GM12878 (cell line): ENCODE data around the gene OTUD5. TPM values are rescaled to one million over a fixed set of nuclear protein-coding genes. Genes with fewer than 3 reads are reported as not detected.

Experiments
- ATAC-seq: fragments of 200-7000 bp; cut with Tn5 transposase; 3 replicates; pipeline ENCODE4 v1.9.1; 2020; ENCODE audit warnings: mild to moderate bottlenecking, moderate library complexity
- BruUV-seq: library from RNA; stranded (reverse); fragments of 400-500 nt; replicated peaks from 2 replicates; lab custom pipeline; 2021; lab: Mats Ljungman, UMichigan
- CTCF ChIA-PET: fragments of 300-600 bp; sonication (Branson Sonifier 250); formaldehyde crosslinking; extraction: SDS; loops from one replicate; lab custom pipeline; 2021; ENCODE audit warnings: inconsistent platforms; lab: Yijun Ruan, JAX
- POLR2A ChIA-PET: fragments of 350-600 bp; formaldehyde crosslinking; extraction: SDS; loops from one replicate; lab custom pipeline; 2021; ENCODE audit warnings: inconsistent platforms; lab: Charles Lee
- RAD21 ChIA-PET: fragments of 300-600 bp; sonication (Branson Sonifier 250); formaldehyde crosslinking; loops from one replicate; lab custom pipeline; 2023; ENCODE audit warnings: antibody characterized with exemption; ENCODE audit not compliant: unreplicated experiment; lab: Charles Lee
- SMC1A ChIA-PET: fragments of 300-600 bp; sonication (Branson Sonifier 250); formaldehyde crosslinking; loops from one replicate; lab custom pipeline; 2023; ENCODE audit not compliant: unreplicated experiment, uncharacterized antibody; lab: Charles Lee
- DNase-seq: peaks from one replicate; pipeline ENCODE4 v3.0.0-alpha.2; 2011; ENCODE audit warnings: low read depth, low spot score
- FAIRE-seq: peaks from 3 replicates; lab custom pipeline; 2011; peaks lifted over from hg19 to GRCh38; lab: Jason Lieb, UNC
- H2AFZ ChIP-seq: 2 replicates; pipeline ENCODE4 v1.6.0; 2011; ENCODE audit warnings: low read depth, low read length, control low read depth; ENCODE audit not compliant: control insufficient read depth
- H3K27ac ChIP-seq: 2 replicates; pipeline ENCODE4 v1.5.1; 2011; ENCODE audit warnings: control low read depth; ENCODE audit not compliant: control insufficient read depth, insufficient read depth
- H3K27me3 ChIP-seq, 2 experiments: replicated peaks in 1 of 2; 2 replicates each; pipeline versions ENCODE4 v1.6.0 to v1.6.1; 2011; ENCODE audit warnings: low read length in 1 of 2; ENCODE audit not compliant: control insufficient read depth in 2 of 2, insufficient read depth in 2 of 2
- H3K36me3 ChIP-seq, 2 experiments: 2 replicates each; pipeline ENCODE4 v1.5.1; 2011; ENCODE audit warnings: low read length in 1 of 2; ENCODE audit not compliant: control insufficient read depth in 2 of 2, insufficient read depth in 2 of 2
- H3K4me1 ChIP-seq: 2 replicates; pipeline ENCODE4 v1.6.1; 2011; ENCODE audit warnings: mild to moderate bottlenecking, low read length, moderate library complexity, mixed read lengths; ENCODE audit not compliant: control insufficient read depth, insufficient read depth
- H3K4me2 ChIP-seq: 2 replicates; pipeline ENCODE4 v1.6.0; 2011; ENCODE audit warnings: control low read depth; ENCODE audit not compliant: control insufficient read depth, insufficient read depth
- H3K4me3 ChIP-seq: fragments of 200-600 bp; sonication (generic); 2 replicates; pipeline ENCODE4 v1.5.1; 2016
- H3K79me2 ChIP-seq: 2 replicates; pipeline ENCODE4 v1.6.0; 2011; ENCODE audit warnings: low read length; ENCODE audit not compliant: control insufficient read depth, insufficient read depth
- H3K9ac ChIP-seq: 2 replicates; pipeline ENCODE4 v1.8.0; 2011; ENCODE audit warnings: low read length, control low read depth, mixed read lengths; ENCODE audit not compliant: control insufficient read depth, insufficient read depth
- H3K9me3 ChIP-seq: replicated peaks from 3 replicates; pipeline ENCODE4 v1.5.1; 2011; ENCODE audit warnings: mild to moderate bottlenecking, low read length; ENCODE audit not compliant: control insufficient read depth, insufficient read depth
- H4K20me1 ChIP-seq: 2 replicates; pipeline ENCODE4 v1.6.0; 2011; ENCODE audit not compliant: control insufficient read depth, insufficient read depth
- BCLAF1 ChIP-seq: fragments of 450-650 bp; IDR thresholded peaks from 2 replicates; pipeline ENCODE4 v1.6.1; 2017; ENCODE audit warnings: antibody characterized with exemption, mild to moderate bottlenecking, moderate library complexity
- CHD2 ChIP-seq: IDR thresholded peaks from 2 replicates; pipeline ENCODE4 v1.6.1; 2011; ENCODE audit warnings: low read depth, low read length, improper control_type of control experiment, borderline replicate concordance
- EZH2 ChIP-seq: IDR thresholded peaks from 2 replicates; pipeline ENCODE4 v1.6.1; 2012; ENCODE audit warnings: low read depth, mild to moderate bottlenecking, control low read depth, inconsistent platforms, low read length, borderline replicate concordance; ENCODE audit not compliant: control insufficient read depth
- FOXM1 ChIP-seq: IDR thresholded peaks from 2 replicates; pipeline ENCODE4 v1.6.1; 2012; ENCODE audit warnings: low read depth, mild to moderate bottlenecking, inconsistent platforms, low read length, moderate library complexity
- RB1 ChIP-seq: fragments of 450-650 bp; formaldehyde crosslinking; IDR thresholded peaks from 2 replicates; pipeline ENCODE4 v1.6.1; 2017; ENCODE audit warnings: mild to moderate bottlenecking, borderline replicate concordance
- RELB ChIP-seq: fragments of 450-650 bp; IDR thresholded peaks from 2 replicates; pipeline ENCODE4 v1.6.1; 2017; ENCODE audit warnings: low read depth, mild to moderate bottlenecking, moderate library complexity
- SP1 ChIP-seq: IDR thresholded peaks from one replicate; pipeline ENCODE4 v1.6.1; 2011; ENCODE audit warnings: low read depth, low read length
- WGBS: methylation state at CpG from one replicate; pipeline ENCODE4 v1.1.6; 2016; ENCODE audit warnings: low lambda C conversion rate; ENCODE audit not compliant: insufficient replicate concordance, insufficient coverage; ENCODE audit errors: missing lambda C conversion rate; 5-methylcytosine and 5-hydroxymethylcytosine counted together
- in situ Hi-C: fragments of 300-500 bp; cut with MboI; formaldehyde crosslinking; loops from 9 replicates; pipeline ENCODE4 v1.14.3; 2018; ENCODE audit warnings: mixed read lengths
- intact Hi-C: fragments of 100-400 bp; cut with micrococcal nuclease; formaldehyde crosslinking; loops from one replicate; pipeline ENCODE4 v1.14.2; 2022; ENCODE audit not compliant: unreplicated experiment
- polyA plus RNA-seq, 11 experiments: library from polyadenylated mRNA; depleted of rRNA in 4 of 11; unstranded in 6 of 11; stranded (reverse) in 5 of 11; fragments of >200 nt; fragmentation: Nextera tagmentation in 4 of 11; fragmentation: Illumina TruSeq in 1 of 11; extraction: Ambion mirVana in 4 of 11; extraction: Trizol in 1 of 11; gene quantifications; 1 replicate in 1 of 11; 2 replicates in 10 of 11; pipeline versions ENCODE4 v1.2.1 to v1.2.3, GENCODE V29; 2011 to 2016; ENCODE audit warnings: inconsistent platforms in 2 of 11, missing spikeins in 2 of 11, low read depth in 1 of 11
- total RNA-seq, 4 experiments: library from RNA; depleted of rRNA in 3 of 4; stranded (reverse); fragments of >200 nt in 3 of 4; fragmentation: Illumina TruSeq in 1 of 4; extraction: Trizol in 1 of 4; gene quantifications; 2 replicates each; pipeline versions ENCODE4 v1.2.1 to v1.2.3, GENCODE V29; 2013 to 2021
- TF ChIP-seq, protein P1 (sequence below): fragments of 450-650 bp; conservative IDR thresholded peaks from 2 replicates; pipeline ENCODE4 v1.6.1; 2017; ENCODE audit warnings: mild to moderate bottlenecking, moderate library complexity
- TF ChIP-seq, protein P2 (sequence below): IDR thresholded peaks from 2 replicates; pipeline ENCODE4 v1.6.1; 2011; ENCODE audit warnings: low read depth, mild to moderate bottlenecking, low read length, moderate library complexity, borderline replicate concordance; ENCODE audit errors: extremely low read depth

OTUD5 gene
- total and polyA plus RNA-seq, 10 of the 15 experiments (the other 5 are each of a cell fraction or from before 2014, with no cell fraction given) = 2.0 to 50.3 (median 22.7) TPM

DNA sequence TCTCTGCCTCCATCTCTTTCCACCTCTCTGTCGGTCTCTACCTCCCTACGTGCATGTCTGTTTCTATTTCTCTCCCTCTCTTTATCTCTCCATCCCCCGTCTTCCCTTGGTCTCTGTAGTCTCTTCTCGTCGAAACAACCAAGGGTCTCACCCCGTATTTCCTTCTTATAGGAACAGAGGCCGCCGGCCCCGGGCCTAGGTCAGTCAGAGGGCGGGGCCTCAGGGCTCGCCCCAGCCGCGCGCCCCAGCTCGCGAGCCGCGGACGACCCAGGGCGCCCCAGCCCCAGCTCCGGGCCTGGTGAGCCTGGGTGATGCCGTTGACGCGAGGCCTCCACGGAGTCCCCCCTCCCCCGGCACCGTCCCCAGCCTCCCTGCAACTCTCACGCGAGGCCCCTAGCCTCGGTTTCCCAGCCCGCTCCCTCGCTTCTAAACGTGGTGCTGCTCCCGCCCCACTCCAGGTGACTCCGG, 66.4 kb downstream of the OTUD5 start:
- RAD21 ChIA-PET = interaction anchor here (1.0 to 1.2 kb wide), 2 partner anchors 16 to 55 kb away, joined by 3 to 6 read pairs; no protein-coding TSS in a partner anchor
- Histone ChIP-seq H3K4me3 (peak overlapping the region; percentile 67; the same call in 1 of the 2 replicates), H3K27me3 (no peaks in the 10 kb centered on the region), H3K27ac (no peak overlapping the region), H3K4me2 (peak overlapping the region; percentile 69; the same call in 1 of the 2 replicates), H3K36me3 (no peaks in the 10 kb centered on the region), H2AFZ (peak overlapping the region; percentile 23), H4K20me1 (no peaks in the 10 kb centered on the region), H3K9me3 (no peaks in the 10 kb centered on the region; the same call in 2 of the 3 replicates), H3K79me2 (no peaks in the 10 kb centered on the region), H3K9ac (no peak overlapping the region), H3K4me1 (no peaks in the 10 kb centered on the region)
- CTCF ChIA-PET = interaction anchor here (0.8 to 2.1 kb wide), 5 partner anchors 25 to 243 kb away, joined by 3 to 8 read pairs (median 5); partner anchors contain the start of gene TFE3
- no peak for FAIRE-seq
- POLR2A ChIA-PET = interaction anchor here (1.2 to 1.3 kb wide), 2 partner anchors 56 to 62 kb away, joined by 3 to 4 read pairs; no protein-coding TSS in a partner anchor
- BruUV-seq = no TSS peak
- DNase-seq = no peak
- in situ Hi-C loops (no loop called here), intact Hi-C loops (loop anchor here (5.0 to 10.0 kb wide), 2 partner anchors 244 to 416 kb away; partner anchors contain the start of genes FTSJ1 and SLC38A5)
- SMC1A ChIA-PET = interaction anchor here (1.1 to 1.3 kb wide), 3 partner anchors 47 to 239 kb away, joined by 4 to 6 read pairs (median 4); no protein-coding TSS in a partner anchor
- 57% methylated on average over 23 of the region's 35 CpGs for WGBS
- TF ChIP-seq RB1 (no peak), CHD2 (no peak), RELB (no peak), SP1 (no peak), BCLAF1 (no peak), EZH2 (no peak), FOXM1 (no peak)
- TF ChIP-seq, protein P1, sequence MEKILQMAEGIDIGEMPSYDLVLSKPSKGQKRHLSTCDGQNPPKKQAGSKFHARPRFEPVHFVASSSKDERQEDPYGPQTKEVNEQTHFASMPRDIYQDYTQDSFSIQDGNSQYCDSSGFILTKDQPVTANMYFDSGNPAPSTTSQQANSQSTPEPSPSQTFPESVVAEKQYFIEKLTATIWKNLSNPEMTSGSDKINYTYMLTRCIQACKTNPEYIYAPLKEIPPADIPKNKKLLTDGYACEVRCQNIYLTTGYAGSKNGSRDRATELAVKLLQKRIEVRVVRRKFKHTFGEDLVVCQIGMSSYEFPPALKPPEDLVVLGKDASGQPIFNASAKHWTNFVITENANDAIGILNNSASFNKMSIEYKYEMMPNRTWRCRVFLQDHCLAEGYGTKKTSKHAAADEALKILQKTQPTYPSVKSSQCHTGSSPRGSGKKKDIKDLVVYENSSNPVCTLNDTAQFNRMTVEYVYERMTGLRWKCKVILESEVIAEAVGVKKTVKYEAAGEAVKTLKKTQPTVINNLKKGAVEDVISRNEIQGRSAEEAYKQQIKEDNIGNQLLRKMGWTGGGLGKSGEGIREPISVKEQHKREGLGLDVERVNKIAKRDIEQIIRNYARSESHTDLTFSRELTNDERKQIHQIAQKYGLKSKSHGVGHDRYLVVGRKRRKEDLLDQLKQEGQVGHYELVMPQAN = no peak
- TF ChIP-seq, protein P2, sequence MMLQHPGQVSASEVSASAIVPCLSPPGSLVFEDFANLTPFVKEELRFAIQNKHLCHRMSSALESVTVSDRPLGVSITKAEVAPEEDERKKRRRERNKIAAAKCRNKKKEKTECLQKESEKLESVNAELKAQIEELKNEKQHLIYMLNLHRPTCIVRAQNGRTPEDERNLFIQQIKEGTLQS = no peak
- peak; percentile 57 for ATAC-seq
